Upper lobe of right lung (tissue), 1 donor: ENCODE data around the gene SMAD3. TPM values are rescaled to one million over a fixed set of nuclear protein-coding genes. Genes with fewer than 3 reads are reported as not detected.

Experiments used
- ATAC-seq: fragments of 200-7000 bp; cut with Tn5 transposase; one replicate; pipeline ENCODE4 v1.9.1; 2020; ENCODE audit warnings: mild to moderate bottlenecking, moderate library complexity
- DNase-seq: peaks from one replicate; pipeline ENCODE4 v3.0.0-alpha.2; 2020
- H3K27ac ChIP-seq: fragments of 200-600 bp; one replicate; pipeline ENCODE4 v1.8.0; 2022
- H3K27me3 ChIP-seq: fragments of 200-600 bp; one replicate; pipeline ENCODE4 v1.8.0; 2022; ENCODE audit warnings: mild to moderate bottlenecking
- H3K36me3 ChIP-seq: fragments of 200-600 bp; one replicate; pipeline ENCODE4 v1.8.0; 2022
- H3K4me1 ChIP-seq: fragments of 200-600 bp; one replicate; pipeline ENCODE4 v1.8.0; 2022
- H3K4me3 ChIP-seq: fragments of 200-600 bp; one replicate; pipeline ENCODE4 v1.8.0; 2022; ENCODE audit warnings: mild to moderate bottlenecking
- H3K9me3 ChIP-seq: fragments of 200-600 bp; one replicate; pipeline ENCODE4 v1.8.0; 2022
- CTCF ChIP-seq: fragments of 200-600 bp; IDR thresholded peaks from one replicate; pipeline ENCODE4 v1.8.0; 2022; ENCODE audit warnings: antibody characterized with exemption
- intact Hi-C: fragments of 100-400 bp; cut with DNase I; formaldehyde crosslinking; loops from one replicate; pipeline ENCODE4 v1.11.0; 2022
- total RNA-seq: library from RNA; stranded (reverse); fragmentation: NEBNext Ultra II Directional; extraction: Animal tissue kit (Norgen Biotek cat#: 25700); gene quantifications from one replicate; pipeline ENCODE4 v1.2.1, GENCODE V29; 2021
- donor health status: DM: no; HTN: yes; CAD: no; lungs with severe emphysema.

SMAD3 gene
- total RNA-seq, 1 donor from 2014 or later, result 31.6 TPM

GRCh38 chr15:67240235-67241131, 175.1 kb downstream of the SMAD3 start:
- Histone ChIP-seq H3K9me3 (no peaks in the 10 kb centered on the region), H3K4me3 (no peak overlapping the region), H3K27ac (no peak overlapping the region), H3K27me3 (no peaks in the 10 kb centered on the region), H3K36me3 (no peaks in the 10 kb centered on the region), H3K4me1 (peaks cover 17% of the 10 kb centered on the region)
- peak; percentile 28 for TF ChIP-seq CTCF
- intact Hi-C loops, result no loop called here
- no peak for DNase-seq
- ATAC-seq, result peak; percentile 50

GRCh38 chr15:67241132-67241855, 175.9 kb downstream of the SMAD3 start:
- ATAC-seq, result no peak
- intact Hi-C loops, result no loop called here
- H3K36me3 ChIP-seq, result no peaks in the 10 kb centered on the region
- no peak overlapping the region for H3K4me3 ChIP-seq
- no peak for DNase-seq
- no peaks in the 10 kb centered on the region for H3K27me3 ChIP-seq
- peaks cover 17% of the 10 kb centered on the region for H3K4me1 ChIP-seq
- H3K9me3 ChIP-seq, result no peaks in the 10 kb centered on the region
- no peak overlapping the region for H3K27ac ChIP-seq
- TF ChIP-seq CTCF, result no peak

- Histone ChIP-seq H3K36me3 (no peaks in the 10 kb centered on the region), H3K27me3 (no peaks in the 10 kb centered on the region), H3K4me1 (peaks cover 17% of the 10 kb centered on the region), H3K9me3 (no peaks in the 10 kb centered on the region), H3K4me3 (no peak overlapping the region), H3K27ac (no peak overlapping the region)
- intact Hi-C loops, result no loop called here
- ATAC-seq (peak; percentile 25), DNase-seq (no peak)
- TF ChIP-seq CTCF, result no peak
Measured at GRCh38 chr15:67242708-67243111, 177.3 kb downstream of the SMAD3 start.

Other genes with a start within 250 kb of the SMAD3 start
- 26.6 TPM for gene AAGAB, start 189.1 kb downstream of the SMAD3 start, total RNA-seq
- gene IQCH, start 189.2 kb downstream of the SMAD3 start, total RNA-seq, result 0.93 TPM